ENCODE data around the gene EYA2. TPM values are rescaled to one million over a fixed set of nuclear protein-coding genes. Genes with fewer than 3 reads are reported as not detected.

Gene EYA2
- total RNA-seq, 4 donors from 2014 or later, result 9.7 to 22.1 (median 14.3) TPM

- Histone ChIP-seq H3K27me3 (no peaks in the 10 kb centered on the region), H3K27ac (peak overlapping the region in 3 of 4 donors; percentile 39 to 62 (median 50)), H3K36me3 (peaks cover 0 to 30% (median 0%) of the 10 kb centered on the region in 3 donors), H3K4me1 (peaks cover 6 to 53% (median 15%) of the 10 kb centered on the region in 3 donors), H3K4me3 (no peak overlapping the region), H3K9me3 (no peaks in the 10 kb centered on the region)
- no peak for DNase-seq
- TF ChIP-seq CTCF (IDR thresholded peaks at IDR 0.05) (no peak), POLR2A (IDR thresholded peaks at IDR 0.05) (no peak)
- intact Hi-C loops (cut with DNase I), result no loop called here
- 45 to 50% methylated on average over 5 of the region's 6 CpGs for WGBS, 2 donors
These were observed 104.0 kb downstream of the EYA2 start for GRCh38 chr20:46998477-46999240.

GRCh38 chr20:46999801-47000465 lies 105.3 kb downstream of the EYA2 start:
- intact Hi-C loops (cut with DNase I), result no loop called here
- H3K4me3 ChIP-seq, result no peak overlapping the region
- no peak overlapping the region for H3K27ac ChIP-seq
- 70 to 79% methylated on average over 5 to 11 of the region's 11 CpGs for WGBS, 2 donors
- peaks cover 6 to 40% (median 12%) of the 10 kb centered on the region in 3 donors for H3K4me1 ChIP-seq
- H3K9me3 ChIP-seq, result peaks cover 0 to 4% (median 0%) of the 10 kb centered on the region in 3 donors
- H3K27me3 ChIP-seq, result no peaks in the 10 kb centered on the region
- peaks cover 0 to 42% (median 0%) of the 10 kb centered on the region in 3 donors for H3K36me3 ChIP-seq
- DNase-seq, result no peak
- TF ChIP-seq POLR2A (IDR thresholded peaks at IDR 0.05) (no peak), CTCF (IDR thresholded peaks at IDR 0.05) (no peak)

- Histone ChIP-seq H3K4me3 (no peak overlapping the region), H3K27me3 (no peaks in the 10 kb centered on the region), H3K27ac (no peak overlapping the region), H3K36me3 (peaks cover 0 to 70% (median 3%) of the 10 kb centered on the region in 3 donors), H3K4me1 (peaks cover 7 to 30% (median 17%) of the 10 kb centered on the region in 3 donors), H3K9me3 (peaks cover 0 to 4% (median 0%) of the 10 kb centered on the region in 3 donors)
- TF ChIP-seq CTCF (IDR thresholded peaks at IDR 0.05) (no peak), POLR2A (IDR thresholded peaks at IDR 0.05) (no peak)
- intact Hi-C loops (cut with DNase I), result no loop called here
- DNase-seq, result no peak
- 81 to 92% methylated on average over 6 of the region's 6 CpGs for WGBS, 2 donors
These were observed 108.6 kb downstream of the EYA2 start for GRCh38 chr20:47003223-47003622.

GRCh38 chr20:47004179-47004578 lies 109.5 kb downstream of the EYA2 start:
- WGBS, 2 donors, result 91 to 92% methylated on average over 3 to 4 of the region's 4 CpGs
- H3K36me3 ChIP-seq, result peaks cover 0 to 70% (median 3%) of the 10 kb centered on the region in 3 donors
- no peak overlapping the region for H3K27ac ChIP-seq
- H3K27me3 ChIP-seq, result no peaks in the 10 kb centered on the region
- peaks cover 7 to 30% (median 13%) of the 10 kb centered on the region in 3 donors for H3K4me1 ChIP-seq
- no peak overlapping the region for H3K4me3 ChIP-seq
- TF ChIP-seq CTCF (IDR thresholded peaks at IDR 0.05) (no peak), POLR2A (IDR thresholded peaks at IDR 0.05) (no peak)
- H3K9me3 ChIP-seq, result peaks cover 0 to 4% (median 0%) of the 10 kb centered on the region in 3 donors
- intact Hi-C loops (cut with DNase I), result no loop called here
- no peak for DNase-seq
